CD4-positive, alpha-beta memory T cell (primary cell): ENCODE data around the gene IDS. TPM values are rescaled to one million over a fixed set of nuclear protein-coding genes. Genes with fewer than 3 reads are reported as not detected.

ENCODE experiments used
- CTCF ChIA-PET: fragments of 350-600 bp; sonication (Branson Sonifier 250); formaldehyde crosslinking; loops from one replicate; lab custom pipeline; 2021; ENCODE audit warnings: inconsistent platforms; ENCODE audit not compliant: partially characterized antibody; lab: Charles Lee
- POLR2A ChIA-PET: fragments of 350-600 bp; sonication (Branson Sonifier 250); formaldehyde crosslinking; loops from one replicate; lab custom pipeline; 2021; ENCODE audit not compliant: partially characterized antibody; lab: Charles Lee
- DNase-seq, 5 donors: peaks; one replicate each; pipeline versions ENCODE4 v3.0.0 to v3.0.0-alpha.2; 2020 to 2022; ENCODE audit warnings: mixed read lengths in 1 of 5
- H3K27ac ChIP-seq: one replicate; pipeline ENCODE4 v1.7.0; 2013; ENCODE audit warnings: low read depth, low read length
- H3K27me3 ChIP-seq: 2 replicates; pipeline ENCODE4 v1.7.0; 2013; ENCODE audit warnings: mild to moderate bottlenecking, low read length, moderate library complexity; ENCODE audit not compliant: insufficient read depth
- H3K36me3 ChIP-seq: 2 replicates; pipeline ENCODE4 v1.7.0; 2013; ENCODE audit warnings: mild to moderate bottlenecking, low read length, moderate library complexity; ENCODE audit not compliant: insufficient read depth
- H3K4me1 ChIP-seq: 2 replicates; pipeline ENCODE4 v1.7.0; 2013; ENCODE audit warnings: mild to moderate bottlenecking, low read length, moderate library complexity; ENCODE audit not compliant: insufficient read depth
- H3K4me3 ChIP-seq, 2 donors: one replicate each; pipeline ENCODE4 v1.7.0; 2013; ENCODE audit warnings: low read length in 2 of 2, mild to moderate bottlenecking in 1 of 2
- H3K9me3 ChIP-seq, 2 donors: one replicate each; pipeline ENCODE4 v1.7.0; 2013; ENCODE audit warnings: low read length in 2 of 2, control low read depth in 1 of 2; ENCODE audit not compliant: control insufficient read depth in 1 of 2
- H3K27ac Mint-ChIP-seq, 7 donors: one replicate each; pipeline ENCODE4 v1.8.0; 2020 to 2021; ENCODE audit warnings: mixed read lengths in 7 of 7, mild to moderate bottlenecking in 6 of 7, inconsistent platforms in 3 of 7, moderate library complexity in 3 of 7
- H3K27me3 Mint-ChIP-seq, 2 donors: one replicate each; pipeline ENCODE4 v1.8.0; 2020 to 2021; ENCODE audit warnings: mixed read lengths in 2 of 2
- H3K36me3 Mint-ChIP-seq, 2 donors: one replicate each; pipeline ENCODE4 v1.8.0; 2020 to 2021; ENCODE audit warnings: mixed read lengths in 2 of 2, inconsistent platforms in 1 of 2, mild to moderate bottlenecking in 1 of 2
- H3K4me1 Mint-ChIP-seq, 4 donors: one replicate each; pipeline ENCODE4 v1.8.0; 2020 to 2021; ENCODE audit warnings: mixed read lengths in 4 of 4, mild to moderate bottlenecking in 1 of 4
- H3K4me3 Mint-ChIP-seq, 8 donors: one replicate each; pipeline ENCODE4 v1.8.0; 2020 to 2021; ENCODE audit warnings: mixed read lengths in 8 of 8, mild to moderate bottlenecking in 7 of 8, moderate library complexity in 6 of 8, inconsistent platforms in 3 of 8
- H3K9me3 Mint-ChIP-seq, 8 donors: one replicate each; pipeline ENCODE4 v1.8.0; 2020 to 2021; ENCODE audit warnings: mixed read lengths in 8 of 8, mild to moderate bottlenecking in 5 of 8, inconsistent platforms in 3 of 8, moderate library complexity in 1 of 8
- intact Hi-C: fragments of 100-400 bp; cut with micrococcal nuclease; formaldehyde crosslinking; loops from one replicate; pipeline ENCODE4 v1.15.1; 2023
- polyA plus RNA-seq, 2 donors: library from polyadenylated mRNA; unstranded; fragments of 300-500 nt; fragmentation: Illumina TruSeq; gene quantifications; one replicate each; pipeline ENCODE4 v1.2.3, GENCODE V29; 2021
- total RNA-seq, 2 experiments: library from RNA; stranded (reverse); gene quantifications; one replicate each; pipeline ENCODE4 v1.2.3, GENCODE V29; 2021

IDS gene
- total and polyA plus RNA-seq, 4 experiments from 2014 or later, result 121 to 196 (median 157) TPM

DNA sequence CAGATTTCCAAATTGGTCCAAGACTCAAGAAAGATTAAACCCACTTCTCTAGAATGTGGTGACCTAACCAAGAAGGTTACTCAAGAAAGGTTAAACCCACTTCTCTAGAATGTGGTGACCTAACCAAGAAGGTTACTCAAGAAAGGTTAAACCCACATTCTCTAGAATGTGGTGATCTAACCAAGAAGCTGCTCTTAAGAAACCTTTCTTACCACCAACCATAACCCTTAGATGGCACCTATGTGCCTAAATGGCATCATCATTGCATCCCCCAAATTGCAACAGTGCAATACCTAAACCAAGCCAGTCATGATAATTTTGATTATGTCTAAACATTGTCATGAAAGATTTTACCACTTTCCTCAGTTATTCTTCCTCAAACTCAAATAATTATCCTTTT is 49.2 kb downstream of the IDS start:
- H3K36me3 ChIP-seq, result no peaks in the 10 kb centered on the region
- Mint-ChIP-seq H3K9me3 (no peaks in the 10 kb centered on the region), H3K4me1 (no peaks in the 10 kb centered on the region), H3K36me3 (no peaks in the 10 kb centered on the region), H3K27me3 (peaks cover 1 to 4% of the 10 kb centered on the region in 2 donors), H3K27ac (no peak overlapping the region), H3K4me3 (no peak overlapping the region)
- intact Hi-C loops, result no loop called here
- DNase-seq, result no peak
- no peaks in the 10 kb centered on the region for H3K9me3 ChIP-seq
- no peaks in the 10 kb centered on the region for H3K27me3 ChIP-seq
- POLR2A ChIA-PET, result no interaction called here
- no peak overlapping the region for H3K4me3 ChIP-seq
- H3K4me1 ChIP-seq, result no peaks in the 10 kb centered on the region
- CTCF ChIA-PET, result no interaction called here
- H3K27ac ChIP-seq, result no peak overlapping the region

DNA sequence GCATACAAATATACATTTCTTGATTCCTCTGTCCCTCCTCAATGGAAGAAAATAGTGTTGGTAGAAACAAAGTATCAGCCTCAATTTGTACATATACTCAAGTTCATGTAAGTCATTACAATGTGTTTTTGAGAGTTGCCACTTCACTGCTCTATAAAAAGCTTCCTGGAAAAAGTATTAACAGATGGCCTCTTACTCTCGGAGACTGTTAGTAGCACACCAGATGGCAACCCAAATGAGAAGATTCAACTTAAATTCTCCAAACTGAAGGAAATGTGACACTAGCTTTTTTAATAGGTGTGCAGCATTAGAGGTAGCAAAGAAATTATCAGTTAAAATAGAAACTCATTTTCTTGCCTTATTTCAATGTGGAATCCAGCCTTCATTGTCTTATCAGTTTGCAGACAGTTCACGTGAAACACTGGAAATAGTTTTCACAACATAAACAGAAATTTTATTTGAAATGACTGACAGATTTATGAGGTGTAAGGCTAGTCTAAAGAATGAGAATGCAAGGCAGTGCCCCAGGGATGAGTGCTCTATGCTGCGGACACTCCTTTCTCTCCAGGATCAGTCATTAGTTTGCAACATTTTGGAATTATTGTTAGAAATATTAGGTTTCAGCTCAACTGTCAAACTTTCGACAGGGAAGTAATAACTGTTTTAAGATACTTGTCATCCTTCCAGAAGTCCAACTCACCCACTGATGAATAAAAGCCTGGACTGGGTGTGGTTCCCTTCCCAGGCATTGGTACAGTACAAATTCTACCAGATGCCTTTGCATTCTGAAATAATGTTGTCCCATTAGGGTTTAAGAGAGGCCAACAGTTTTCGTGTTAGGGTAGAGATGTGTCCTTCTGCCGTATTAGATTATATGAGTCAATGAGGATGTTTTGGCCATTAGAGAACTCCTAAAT is 50.9 kb downstream of the IDS start:
- ChIA-PET POLR2A (no interaction called here), CTCF (interaction anchor here (1.1 kb wide), 1 partner anchor 13 kb away, joined by 3 read pairs; no protein-coding TSS in a partner anchor)
- H3K27me3 ChIP-seq, result no peaks in the 10 kb centered on the region
- no peaks in the 10 kb centered on the region for H3K9me3 ChIP-seq
- Mint-ChIP-seq H3K4me3 (no peak overlapping the region), H3K27ac (no peak overlapping the region), H3K36me3 (peaks cover 0 to 8% of the 10 kb centered on the region in 2 donors), H3K9me3 (peaks cover 0 to 13% (median 7%) of the 10 kb centered on the region in 8 donors), H3K27me3 (peaks cover 0 to 2% of the 10 kb centered on the region in 2 donors), H3K4me1 (no peaks in the 10 kb centered on the region)
- no peak for DNase-seq
- H3K27ac ChIP-seq, result no peak overlapping the region
- no peak overlapping the region for H3K4me3 ChIP-seq
- intact Hi-C loops, result no loop called here
- no peaks in the 10 kb centered on the region for H3K36me3 ChIP-seq
- H3K4me1 ChIP-seq, result no peaks in the 10 kb centered on the region

DNA sequence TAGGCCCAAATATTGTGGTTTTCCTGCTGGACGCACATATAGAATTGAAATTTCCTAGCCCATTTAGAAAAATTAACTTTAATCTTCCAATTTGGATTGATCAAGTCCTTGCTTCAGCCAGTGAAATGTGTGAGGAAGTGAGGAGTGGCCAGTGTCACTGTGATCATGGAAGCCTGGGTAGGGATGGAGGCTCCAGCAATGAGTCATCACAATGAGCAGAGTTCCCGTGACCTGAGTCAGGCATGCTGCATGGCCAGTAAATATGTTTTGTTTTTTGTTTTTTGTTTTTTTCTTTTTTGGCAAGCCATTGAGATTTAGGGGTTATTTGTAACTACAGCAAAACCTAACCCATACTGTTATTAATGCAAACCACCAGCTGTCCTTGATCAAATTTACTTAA is 52.1 kb downstream of the IDS start:
- Histone ChIP-seq H3K27me3 (no peaks in the 10 kb centered on the region), H3K27ac (no peak overlapping the region), H3K4me1 (no peaks in the 10 kb centered on the region), H3K4me3 (no peak overlapping the region), H3K36me3 (no peaks in the 10 kb centered on the region), H3K9me3 (no peaks in the 10 kb centered on the region)
- Mint-ChIP-seq H3K9me3 (peaks cover 0 to 13% (median 8%) of the 10 kb centered on the region in 8 donors), H3K36me3 (peaks cover 0 to 8% of the 10 kb centered on the region in 2 donors), H3K27ac (no peak overlapping the region), H3K27me3 (no peaks in the 10 kb centered on the region), H3K4me3 (no peak overlapping the region), H3K4me1 (no peaks in the 10 kb centered on the region)
- POLR2A ChIA-PET, result no interaction called here
- CTCF ChIA-PET, result no interaction called here
- intact Hi-C loops, result no loop called here
- no peak for DNase-seq

DNA sequence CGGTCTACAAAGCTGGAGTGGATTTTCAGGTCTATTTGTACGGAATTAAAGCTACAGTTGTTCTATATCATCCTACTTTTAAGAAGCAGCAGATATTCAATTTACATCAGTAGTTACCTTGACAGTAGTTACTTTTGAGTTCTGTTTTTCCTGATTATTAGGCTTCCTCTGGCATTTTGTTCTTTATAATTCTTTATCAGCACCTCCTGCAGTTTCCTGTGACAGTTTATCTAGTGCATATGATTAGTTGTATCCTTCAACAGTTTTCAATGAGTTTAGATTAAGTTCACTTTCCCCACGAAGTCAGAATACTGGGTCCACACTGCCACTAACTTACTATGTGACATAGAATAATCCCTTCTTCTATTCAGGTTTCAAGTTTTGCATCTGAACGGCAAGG is 71.7 kb downstream of the IDS start:
- H3K27me3 Mint-ChIP-seq, result peaks cover 0 to 3% of the 10 kb centered on the region in 2 donors

DNA sequence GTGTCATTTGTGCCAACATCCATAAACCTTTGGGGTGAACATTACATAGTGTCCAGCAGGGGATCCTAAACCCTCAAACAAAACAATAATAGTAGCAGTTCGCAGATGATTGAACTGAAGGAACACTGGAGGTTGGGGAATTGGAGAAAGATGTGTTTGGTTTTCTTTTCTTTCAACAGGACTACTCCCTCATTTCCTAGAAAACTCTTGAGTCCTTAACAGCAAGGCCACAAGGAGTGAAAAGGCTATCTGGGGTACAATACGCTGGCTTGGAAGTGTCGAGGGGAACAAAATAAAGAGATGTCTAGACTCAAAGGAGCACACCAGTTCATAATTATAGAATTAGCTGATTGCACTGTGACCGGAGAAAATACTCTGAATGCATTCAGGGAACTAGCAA is 72.1 kb downstream of the IDS start:
- ChIA-PET POLR2A (no interaction called here), CTCF (no interaction called here)
- Mint-ChIP-seq H3K36me3 (no peaks in the 10 kb centered on the region), H3K9me3 (peaks cover 0 to 2% (median 0%) of the 10 kb centered on the region in 8 donors), H3K27ac (no peak overlapping the region), H3K27me3 (peaks cover 0 to 3% of the 10 kb centered on the region in 2 donors), H3K4me3 (no peak overlapping the region), H3K4me1 (no peaks in the 10 kb centered on the region)
- no peak for DNase-seq
- Histone ChIP-seq H3K27ac (no peak overlapping the region), H3K4me1 (no peaks in the 10 kb centered on the region), H3K36me3 (no peaks in the 10 kb centered on the region), H3K27me3 (no peaks in the 10 kb centered on the region), H3K4me3 (no peak overlapping the region), H3K9me3 (no peaks in the 10 kb centered on the region)
- intact Hi-C loops, result no loop called here

More for the DNA sequence above, 71.7 kb downstream of the IDS start:
- H3K27ac ChIP-seq, result no peak overlapping the region
- no peaks in the 10 kb centered on the region for H3K4me1 ChIP-seq
- no peak for DNase-seq
- H3K4me3 ChIP-seq, result no peak overlapping the region
- Mint-ChIP-seq H3K4me1 (no peaks in the 10 kb centered on the region), H3K27ac (no peak overlapping the region), H3K4me3 (no peak overlapping the region), H3K9me3 (peaks cover 0 to 2% (median 0%) of the 10 kb centered on the region in 8 donors), H3K36me3 (no peaks in the 10 kb centered on the region)
- intact Hi-C loops, result no loop called here
- no peaks in the 10 kb centered on the region for H3K36me3 ChIP-seq
- H3K9me3 ChIP-seq, result no peaks in the 10 kb centered on the region
- ChIA-PET CTCF (no interaction called here), POLR2A (no interaction called here)
- H3K27me3 ChIP-seq, result no peaks in the 10 kb centered on the region

Other genes starting within 250 kb of the IDS start
- 10 to 100 TPM; 24.6 to 25.2 TPM for gene EOLA1, start 35.7 kb upstream of the IDS start, total RNA-seq
- gene EOLA1, start 35.7 kb upstream of the IDS start, polyA plus RNA-seq, result 10 to 100 TPM; 25.7 to 26.2 TPM
- not detected for gene HSFX3, start 44.6 kb upstream of the IDS start, total RNA-seq
- not detected for gene HSFX3, start 44.6 kb upstream of the IDS start, polyA plus RNA-seq
- gene MAGEA9B, start 82.2 kb upstream of the IDS start, total RNA-seq, result not detected
- not detected for gene MAGEA9B, start 82.2 kb upstream of the IDS start, polyA plus RNA-seq
- under 1 TPM in 1 of 2 experiments, not detected in 1; 0.64 TPM for gene HSFX2, start 90.0 kb upstream of the IDS start, total RNA-seq
- under 1 TPM in 1 of 2 donors, not detected in 1; 0.31 TPM for gene HSFX2, start 90.0 kb upstream of the IDS start, polyA plus RNA-seq
- 10 to 100 TPM; 25.6 to 27.6 TPM for gene TMEM185A, start 126.5 kb upstream of the IDS start, total RNA-seq
- gene TMEM185A, start 126.5 kb upstream of the IDS start, polyA plus RNA-seq, result 10 to 100 TPM; 13.9 to 17.9 TPM
- gene MAGEA11, start 206.8 kb upstream of the IDS start, total RNA-seq, result not detected
- not detected for gene MAGEA11, start 206.8 kb upstream of the IDS start, polyA plus RNA-seq